Lower leg skin (tissue), 3 donors: ENCODE data around the gene RPL3.

ENCODE experiments used
- POLR2A ChIP-seq, 2 donors: fragments of 450-650 bp; IDR thresholded peaks; one replicate each; pipeline ENCODE4 v1.6.1; 2016 to 2017; ENCODE audit warnings: antibody characterized with exemption in 2 of 2, mild to moderate bottlenecking in 1 of 2, moderate library complexity in 1 of 2
- TF ChIP-seq, protein P1 (sequence below), 3 donors: fragments of 450-650 bp; IDR thresholded peaks; one replicate each; pipeline ENCODE4 v1.5.1; 2016; ENCODE audit warnings: antibody characterized with exemption in 3 of 3, mild to moderate bottlenecking in 3 of 3, moderate library complexity in 2 of 3

- TF ChIP-seq, protein P1, sequence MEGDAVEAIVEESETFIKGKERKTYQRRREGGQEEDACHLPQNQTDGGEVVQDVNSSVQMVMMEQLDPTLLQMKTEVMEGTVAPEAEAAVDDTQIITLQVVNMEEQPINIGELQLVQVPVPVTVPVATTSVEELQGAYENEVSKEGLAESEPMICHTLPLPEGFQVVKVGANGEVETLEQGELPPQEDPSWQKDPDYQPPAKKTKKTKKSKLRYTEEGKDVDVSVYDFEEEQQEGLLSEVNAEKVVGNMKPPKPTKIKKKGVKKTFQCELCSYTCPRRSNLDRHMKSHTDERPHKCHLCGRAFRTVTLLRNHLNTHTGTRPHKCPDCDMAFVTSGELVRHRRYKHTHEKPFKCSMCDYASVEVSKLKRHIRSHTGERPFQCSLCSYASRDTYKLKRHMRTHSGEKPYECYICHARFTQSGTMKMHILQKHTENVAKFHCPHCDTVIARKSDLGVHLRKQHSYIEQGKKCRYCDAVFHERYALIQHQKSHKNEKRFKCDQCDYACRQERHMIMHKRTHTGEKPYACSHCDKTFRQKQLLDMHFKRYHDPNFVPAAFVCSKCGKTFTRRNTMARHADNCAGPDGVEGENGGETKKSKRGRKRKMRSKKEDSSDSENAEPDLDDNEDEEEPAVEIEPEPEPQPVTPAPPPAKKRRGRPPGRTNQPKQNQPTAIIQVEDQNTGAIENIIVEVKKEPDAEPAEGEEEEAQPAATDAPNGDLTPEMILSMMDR (IDR thresholded peaks at IDR 0.05): no peak
- no peak for TF ChIP-seq POLR2A (IDR thresholded peaks at IDR 0.05)
Observed at GRCh38 chr22:39341179-39341578, 21.8 kb upstream of the RPL3 start.
